ENCODE results near the gene CTIF. TPM values are rescaled to one million over a fixed set of nuclear protein-coding genes. Genes with fewer than 3 reads are reported as not detected.

CTIF gene
- total RNA-seq, 2 experiments from 2014 or later: 0.06 to 0.38 TPM

- no TSS peak for BruUV-seq (replicated peaks)
- no peak overlapping the region for H3K27ac ChIP-seq (ENCODE audit: low read depth, low read length, poor library complexity, severe bottlenecking)
- H4K20me1 ChIP-seq (ENCODE audit: insufficient read depth, low read length): no peaks in the 10 kb centered on the region
- H2AFZ ChIP-seq (ENCODE audit: low read length): no peak overlapping the region
- CTCF ChIA-PET (ENCODE audit: unreplicated experiment): no interaction called here
- H3K36me3 ChIP-seq (ENCODE audit: insufficient read depth, low read length): no peaks in the 10 kb centered on the region
- H3K79me2 ChIP-seq (ENCODE audit: insufficient read depth, low read depth, low read length): no peaks in the 10 kb centered on the region
- TF ChIP-seq EZH2phosphoT487 (IDR thresholded peaks at IDR 0.05; ENCODE audit: borderline replicate concordance, low read depth, low read length) (no peak), CTCF (conservative IDR thresholded peaks at IDR 0.05; ENCODE audit: low read length) (no peak)
- POLR2A ChIA-PET: no interaction called here
- no peaks in the 10 kb centered on the region for H3K9me2 ChIP-seq (ENCODE audit: insufficient read depth, low read length)
- DNase-seq (ENCODE audit: low spot score): no peak
- H3K4me2 ChIP-seq (ENCODE audit: low read length): no peak overlapping the region
- H3K4me1 ChIP-seq (ENCODE audit: insufficient read depth, low read length, poor library complexity, severe bottlenecking): no peaks in the 10 kb centered on the region
- intact Hi-C loops (cut with micrococcal nuclease; ENCODE audit: unreplicated experiment): no loop called here
- no peaks in the 10 kb centered on the region for H3K9me3 ChIP-seq (ENCODE audit: low read length)
- H3K4me3 ChIP-seq (ENCODE audit: low read depth, low read length, poor library complexity, severe bottlenecking): no peak overlapping the region
Measured at GRCh38 chr18:48558248-48558647, 19.4 kb downstream of the CTIF start.

- Histone ChIP-seq H3K9me2 (ENCODE audit: insufficient read depth, low read length) (no peaks in the 10 kb centered on the region), H3K27ac (ENCODE audit: low read depth, low read length, poor library complexity, severe bottlenecking) (no peak overlapping the region), H3K4me3 (ENCODE audit: low read depth, low read length, poor library complexity, severe bottlenecking) (no peak overlapping the region), H3K36me3 (ENCODE audit: insufficient read depth, low read length) (no peaks in the 10 kb centered on the region), H3K9me3 (ENCODE audit: low read length) (no peaks in the 10 kb centered on the region), H3K4me1 (ENCODE audit: insufficient read depth, low read length, poor library complexity, severe bottlenecking) (no peaks in the 10 kb centered on the region), H3K4me2 (ENCODE audit: low read length) (no peak overlapping the region), H4K20me1 (ENCODE audit: insufficient read depth, low read length) (no peaks in the 10 kb centered on the region), H3K79me2 (ENCODE audit: insufficient read depth, low read depth, low read length) (no peaks in the 10 kb centered on the region), H2AFZ (ENCODE audit: low read length) (no peak overlapping the region)
- DNase-seq (ENCODE audit: low spot score): no peak
- BruUV-seq (replicated peaks): no TSS peak
- no peak for TF ChIP-seq EZH2phosphoT487 (IDR thresholded peaks at IDR 0.05; ENCODE audit: borderline replicate concordance, low read depth, low read length)
- intact Hi-C loops (cut with micrococcal nuclease; ENCODE audit: unreplicated experiment): no loop called here
- ChIA-PET POLR2A (no interaction called here), CTCF (ENCODE audit: unreplicated experiment) (no interaction called here)
Measured at GRCh38 chr18:48560491-48560890, 21.7 kb downstream of the CTIF start.

- Histone ChIP-seq H3K27ac (ENCODE audit: low read depth, low read length, poor library complexity, severe bottlenecking) (no peak overlapping the region), H3K79me2 (ENCODE audit: insufficient read depth, low read depth, low read length) (no peaks in the 10 kb centered on the region), H3K4me1 (ENCODE audit: insufficient read depth, low read length, poor library complexity, severe bottlenecking) (no peaks in the 10 kb centered on the region), H3K9me2 (ENCODE audit: insufficient read depth, low read length) (no peaks in the 10 kb centered on the region), H3K4me3 (ENCODE audit: low read depth, low read length, poor library complexity, severe bottlenecking) (no peak overlapping the region), H2AFZ (ENCODE audit: low read length) (no peak overlapping the region), H4K20me1 (ENCODE audit: insufficient read depth, low read length) (no peaks in the 10 kb centered on the region), H3K4me2 (ENCODE audit: low read length) (no peak overlapping the region), H3K9me3 (ENCODE audit: low read length) (no peaks in the 10 kb centered on the region), H3K36me3 (ENCODE audit: insufficient read depth, low read length) (no peaks in the 10 kb centered on the region)
- POLR2A ChIA-PET: no interaction called here
- CTCF ChIA-PET (ENCODE audit: unreplicated experiment): no interaction called here
- TF ChIP-seq EZH2phosphoT487 (IDR thresholded peaks at IDR 0.05; ENCODE audit: borderline replicate concordance, low read depth, low read length) (no peak), CTCF (conservative IDR thresholded peaks at IDR 0.05; ENCODE audit: low read length) (no peak)
- BruUV-seq (replicated peaks): no TSS peak
- intact Hi-C loops (cut with micrococcal nuclease; ENCODE audit: unreplicated experiment): no loop called here
- DNase-seq (ENCODE audit: low spot score): no peak
Measured at GRCh38 chr18:48562075-48562474, 23.2 kb downstream of the CTIF start.

All from OCI-LY7 (cell line).